ENCODE results near the gene FAM222A. TPM values are rescaled to one million over a fixed set of nuclear protein-coding genes. Genes with fewer than 3 reads are reported as not detected.

FAM222A gene
- total and polyA plus RNA-seq, 2 donors, result 0.71 to 0.78 TPM

DNA sequence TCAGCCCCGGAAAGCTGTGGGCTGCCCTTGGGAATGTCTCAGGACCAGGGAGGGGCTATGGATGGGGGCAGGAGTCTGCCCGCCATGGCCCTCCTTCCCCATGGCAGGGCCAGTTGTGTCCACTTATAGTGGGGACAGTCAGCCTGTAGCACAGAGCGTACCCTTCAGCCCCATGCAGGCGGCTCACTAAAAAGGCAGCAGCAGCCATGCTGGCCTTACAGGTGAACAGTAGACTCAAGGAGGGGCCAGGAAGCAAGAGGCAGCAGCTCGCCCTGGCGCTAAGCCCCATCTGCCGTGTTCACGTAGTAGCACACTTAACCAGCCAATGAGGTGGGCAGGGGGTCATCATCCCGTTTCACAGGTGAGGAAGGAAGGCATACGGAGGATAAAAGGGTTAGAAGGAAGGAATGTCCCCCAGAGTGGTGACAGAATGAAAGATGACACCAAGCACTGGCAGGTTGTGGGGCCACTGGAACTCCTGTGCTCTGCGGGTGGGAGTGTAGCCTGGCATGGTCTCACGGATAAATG lies 52.7 kb downstream of the FAM222A start:
- Histone ChIP-seq H3K27ac (ENCODE audit: low read depth in 1 of 2, low read length in 1 of 2) (no peak overlapping the region), H3K36me3 (ENCODE audit: control insufficient read depth in 2 of 2, insufficient read depth in 2 of 2, low read length in 1 of 2) (peaks cover 0 to 3% of the 10 kb centered on the region in 2 donors), H3K4me1 (ENCODE audit: control insufficient read depth in 2 of 2, insufficient read depth in 2 of 2, low read length in 2 of 2) (no peaks in the 10 kb centered on the region), H3K9me3 (ENCODE audit: control insufficient read depth in 2 of 2, insufficient read depth in 1 of 2, low read length in 1 of 2) (peaks cover 0 to 5% of the 10 kb centered on the region in 2 donors), H3K27me3 (ENCODE audit: control insufficient read depth in 2 of 2, insufficient read depth in 1 of 2, low read length in 1 of 2) (no peaks in the 10 kb centered on the region), H3K4me3 (ENCODE audit: low read length in 2 of 2) (no peak overlapping the region)
- DNase-seq (ENCODE audit: low read depth in 6 of 9, low spot score in 9 of 9), result no peak
- WGBS, result 94% methylated on average over 12 of the region's 12 CpGs

DNA sequence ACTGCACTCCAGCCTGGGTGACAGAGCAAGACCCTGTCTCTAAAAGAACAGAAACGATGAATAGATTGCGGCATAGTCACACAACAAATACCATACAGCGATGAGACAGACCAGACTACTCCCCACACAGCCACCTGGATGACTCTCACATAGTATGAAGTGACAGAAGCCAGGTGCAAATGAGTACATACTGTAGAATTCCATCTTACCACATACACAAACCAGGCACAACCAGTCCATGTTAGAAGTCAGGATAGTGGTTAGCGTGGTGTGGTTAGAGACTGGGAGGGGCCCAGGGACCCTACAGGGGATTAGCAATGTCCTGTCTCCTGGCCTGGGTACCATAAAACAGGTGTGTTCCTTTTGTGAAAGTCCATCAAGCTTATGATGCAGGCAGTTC lies 53.8 kb downstream of the FAM222A start:
- H3K4me3 ChIP-seq (ENCODE audit: low read length in 2 of 2), result no peak overlapping the region
- no peaks in the 10 kb centered on the region for H3K4me1 ChIP-seq (ENCODE audit: control insufficient read depth in 2 of 2, insufficient read depth in 2 of 2, low read length in 2 of 2)
- no peak overlapping the region for H3K27ac ChIP-seq (ENCODE audit: low read depth in 1 of 2, low read length in 1 of 2)
- no peak for DNase-seq (ENCODE audit: low read depth in 6 of 9, low spot score in 9 of 9)
- peaks cover 0 to 3% of the 10 kb centered on the region in 2 donors for H3K36me3 ChIP-seq (ENCODE audit: control insufficient read depth in 2 of 2, insufficient read depth in 2 of 2, low read length in 1 of 2)
- no peaks in the 10 kb centered on the region for H3K27me3 ChIP-seq (ENCODE audit: control insufficient read depth in 2 of 2, insufficient read depth in 1 of 2, low read length in 1 of 2)
- peaks cover 0 to 5% of the 10 kb centered on the region in 2 donors for H3K9me3 ChIP-seq (ENCODE audit: control insufficient read depth in 2 of 2, insufficient read depth in 1 of 2, low read length in 1 of 2)
- WGBS, result 89% methylated on average over 4 of the region's 4 CpGs

DNA sequence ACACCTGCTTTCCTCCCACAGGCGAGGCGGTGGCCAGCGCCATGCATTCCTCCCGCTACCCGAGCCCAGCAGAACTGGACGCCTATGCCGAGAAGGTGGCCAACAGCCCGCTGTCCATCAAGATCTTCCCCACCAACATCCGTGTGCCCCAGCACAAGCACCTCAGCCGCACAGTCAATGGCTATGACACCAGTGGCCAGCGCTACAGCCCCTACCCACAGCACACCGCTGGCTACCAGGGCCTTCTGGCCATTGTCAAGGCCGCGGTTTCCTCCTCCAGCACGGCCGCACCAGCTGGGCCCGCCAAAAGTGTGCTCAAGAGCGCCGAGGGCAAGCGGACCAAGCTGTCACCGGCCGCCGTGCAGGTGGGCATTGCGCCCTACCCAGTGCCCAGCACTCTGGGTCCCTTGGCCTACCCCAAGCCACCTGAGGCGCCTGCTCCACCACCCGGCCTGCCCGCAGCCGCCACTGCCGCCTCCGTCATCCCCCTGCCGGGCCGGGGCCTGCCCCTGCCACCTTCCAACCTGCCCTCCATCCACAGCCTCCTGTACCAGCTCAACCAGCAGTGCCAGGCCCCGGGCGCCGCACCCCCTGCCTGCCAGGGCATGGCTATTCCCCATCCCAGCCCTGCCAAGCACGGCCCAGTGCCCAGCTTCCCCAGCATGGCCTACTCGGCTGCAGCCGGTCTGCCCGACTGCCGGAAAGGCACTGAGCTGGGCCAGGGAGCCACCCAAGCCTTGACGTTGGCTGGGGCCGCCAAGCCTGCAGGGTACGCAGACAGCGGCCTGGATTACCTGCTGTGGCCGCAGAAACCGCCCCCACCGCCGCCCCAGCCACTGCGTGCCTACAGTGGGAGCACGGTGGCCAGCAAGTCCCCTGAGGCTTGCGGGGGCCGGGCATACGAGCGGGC lies 54.6 kb downstream of the FAM222A start:
- Histone ChIP-seq H3K36me3 (ENCODE audit: control insufficient read depth in 2 of 2, insufficient read depth in 2 of 2, low read length in 1 of 2) (peaks cover 0 to 3% of the 10 kb centered on the region in 2 donors), H3K27ac (ENCODE audit: low read depth in 1 of 2, low read length in 1 of 2) (no peak overlapping the region), H3K4me3 (ENCODE audit: low read length in 2 of 2) (no peak overlapping the region), H3K27me3 (ENCODE audit: control insufficient read depth in 2 of 2, insufficient read depth in 1 of 2, low read length in 1 of 2) (peaks cover 0 to 2% of the 10 kb centered on the region in 2 donors), H3K9me3 (ENCODE audit: control insufficient read depth in 2 of 2, insufficient read depth in 1 of 2, low read length in 1 of 2) (peaks cover 0 to 2% of the 10 kb centered on the region in 2 donors), H3K4me1 (ENCODE audit: control insufficient read depth in 2 of 2, insufficient read depth in 2 of 2, low read length in 2 of 2) (no peaks in the 10 kb centered on the region)
- 98% methylated on average over 54 of the region's 54 CpGs for WGBS
- DNase-seq (ENCODE audit: low read depth in 6 of 9, low spot score in 9 of 9), result no peak

DNA sequence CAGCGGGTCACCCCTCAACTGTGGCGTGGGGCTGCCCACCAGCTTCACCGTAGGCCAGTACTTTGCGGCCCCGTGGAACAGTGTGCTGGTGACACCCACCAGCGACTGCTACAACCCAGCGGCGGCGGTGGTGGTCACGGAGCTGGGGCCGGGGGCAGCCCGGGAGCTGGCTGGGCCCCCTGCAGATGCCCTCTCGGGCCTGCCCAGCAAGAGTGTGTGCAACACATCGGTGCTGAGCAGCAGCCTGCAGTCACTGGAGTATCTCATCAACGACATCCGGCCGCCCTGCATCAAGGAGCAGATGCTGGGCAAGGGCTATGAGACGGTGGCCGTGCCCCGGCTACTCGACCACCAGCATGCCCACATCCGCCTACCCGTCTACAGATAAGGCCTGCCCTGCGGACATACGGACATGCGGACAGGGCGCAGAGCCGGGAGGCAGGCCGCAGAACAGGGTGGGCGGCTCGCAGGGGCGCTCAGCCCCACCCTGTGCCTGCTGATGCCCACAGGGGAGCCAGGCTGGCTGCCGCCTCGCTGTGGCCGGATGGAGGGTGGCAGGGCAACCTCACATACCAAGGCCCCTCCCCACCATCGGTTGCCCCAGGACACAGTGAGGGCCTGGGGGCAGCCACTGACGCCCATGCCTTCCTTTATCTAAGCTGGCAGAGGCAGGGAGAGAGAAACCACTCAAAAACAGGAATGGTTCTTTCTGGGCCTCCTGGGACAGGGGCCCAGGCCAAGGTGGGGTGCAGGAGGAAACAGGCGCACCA lies 55.5 kb downstream of the FAM222A start:
- H3K27ac ChIP-seq (ENCODE audit: low read depth in 1 of 2, low read length in 1 of 2), result no peak overlapping the region
- H3K9me3 ChIP-seq (ENCODE audit: control insufficient read depth in 2 of 2, insufficient read depth in 1 of 2, low read length in 1 of 2), result no peaks in the 10 kb centered on the region
- H3K27me3 ChIP-seq (ENCODE audit: control insufficient read depth in 2 of 2, insufficient read depth in 1 of 2, low read length in 1 of 2), result peaks cover 0 to 2% of the 10 kb centered on the region in 2 donors
- H3K36me3 ChIP-seq (ENCODE audit: control insufficient read depth in 2 of 2, insufficient read depth in 2 of 2, low read length in 1 of 2), result peaks cover 0 to 3% of the 10 kb centered on the region in 2 donors
- H3K4me1 ChIP-seq (ENCODE audit: control insufficient read depth in 2 of 2, insufficient read depth in 2 of 2, low read length in 2 of 2), result no peaks in the 10 kb centered on the region
- H3K4me3 ChIP-seq (ENCODE audit: low read length in 2 of 2), result no peak overlapping the region
- no peak for DNase-seq (ENCODE audit: low read depth in 6 of 9, low spot score in 9 of 9)
- 98% methylated on average over 38 of the region's 38 CpGs for WGBS

DNA sequence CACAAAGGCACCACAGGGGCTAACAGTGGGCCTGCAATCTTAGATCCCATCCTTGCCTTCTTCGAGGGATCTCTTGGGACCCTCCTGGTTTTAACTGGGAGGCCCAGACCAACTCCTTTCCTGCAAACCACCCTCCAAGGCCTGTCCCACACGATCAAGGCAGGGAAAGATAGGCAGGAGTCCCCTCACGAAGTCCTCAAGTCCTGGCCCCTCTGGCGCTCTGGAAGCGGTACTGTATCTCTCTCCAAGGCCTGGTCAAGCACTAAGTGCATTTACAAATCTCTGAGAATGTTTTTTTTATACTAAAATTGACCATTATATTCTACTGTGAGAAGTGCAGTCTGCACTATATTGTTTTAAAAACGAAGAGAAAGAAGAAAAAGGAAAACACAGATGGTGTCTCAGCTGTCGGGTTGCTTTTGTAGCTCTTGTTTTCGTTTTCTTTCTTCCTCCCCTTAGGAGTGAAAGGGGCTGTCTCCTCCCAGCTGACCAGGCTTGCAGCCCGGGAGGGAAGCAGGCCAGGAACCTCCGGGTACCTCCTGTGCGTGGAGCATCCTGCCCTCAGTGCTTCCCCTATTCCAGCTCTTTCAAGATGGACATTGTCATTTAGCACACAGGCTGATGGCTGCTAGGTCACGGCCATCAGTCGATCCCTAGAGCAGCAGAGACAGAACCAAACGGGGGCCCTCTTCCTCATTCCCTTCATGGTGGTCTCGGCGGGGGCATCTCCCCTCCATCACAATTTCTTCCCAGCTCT lies 56.7 kb downstream of the FAM222A start:
- Histone ChIP-seq H3K27ac (ENCODE audit: low read depth in 1 of 2, low read length in 1 of 2) (no peak overlapping the region), H3K4me3 (ENCODE audit: low read length in 2 of 2) (no peak overlapping the region), H3K4me1 (ENCODE audit: control insufficient read depth in 2 of 2, insufficient read depth in 2 of 2, low read length in 2 of 2) (no peaks in the 10 kb centered on the region), H3K9me3 (ENCODE audit: control insufficient read depth in 2 of 2, insufficient read depth in 1 of 2, low read length in 1 of 2) (no peaks in the 10 kb centered on the region), H3K36me3 (ENCODE audit: control insufficient read depth in 2 of 2, insufficient read depth in 2 of 2, low read length in 1 of 2) (peaks cover 0 to 3% of the 10 kb centered on the region in 2 donors), H3K27me3 (ENCODE audit: control insufficient read depth in 2 of 2, insufficient read depth in 1 of 2, low read length in 1 of 2) (peaks cover 0 to 2% of the 10 kb centered on the region in 2 donors)
- 93% methylated on average over 16 of the region's 16 CpGs for WGBS
- no peak for DNase-seq (ENCODE audit: low read depth in 6 of 9, low spot score in 9 of 9)

DNA sequence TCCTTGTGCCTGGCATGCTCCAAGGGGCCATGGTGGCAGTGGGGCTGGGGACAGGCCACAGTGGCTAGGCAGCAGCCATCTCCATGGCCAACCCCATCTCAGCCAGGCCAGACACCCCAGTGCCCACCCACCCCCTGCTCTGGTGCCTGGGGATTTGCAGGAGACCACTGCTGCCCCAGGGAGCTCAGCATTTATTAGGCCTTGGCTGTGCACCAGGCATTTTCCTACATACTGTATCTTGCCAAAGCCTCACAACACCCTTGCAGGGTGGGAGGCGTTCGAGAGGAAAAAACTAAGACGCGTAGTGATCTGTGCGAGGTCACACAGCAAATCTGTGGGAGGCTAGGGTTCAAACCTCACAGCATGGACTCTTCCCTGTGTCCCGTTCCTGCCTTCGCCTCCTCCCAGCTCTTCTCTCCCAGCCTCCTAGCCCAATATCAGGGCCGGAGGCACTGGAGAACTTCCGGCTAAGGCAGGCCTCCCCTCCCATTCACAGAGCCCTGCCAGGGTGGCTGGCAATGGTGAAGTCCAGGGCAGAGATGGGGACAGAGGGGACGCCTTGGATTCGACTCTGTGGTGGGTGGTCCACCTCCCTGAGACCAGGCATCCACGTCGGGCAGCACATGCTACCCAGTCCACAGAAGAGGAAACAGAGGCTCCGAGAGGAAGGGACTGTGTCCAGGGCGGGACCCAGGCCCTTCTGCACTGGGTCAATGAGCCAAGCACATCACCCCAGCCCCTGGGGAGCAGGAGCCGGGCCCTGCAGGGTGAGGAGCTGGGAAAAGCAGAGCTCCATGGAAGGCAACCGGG lies 57.4 kb downstream of the FAM222A start:
- no peaks in the 10 kb centered on the region for H3K9me3 ChIP-seq (ENCODE audit: control insufficient read depth in 2 of 2, insufficient read depth in 1 of 2, low read length in 1 of 2)
- 96% methylated on average over 17 of the region's 17 CpGs for WGBS
- DNase-seq (ENCODE audit: low read depth in 6 of 9, low spot score in 9 of 9), result no peak
- H3K36me3 ChIP-seq (ENCODE audit: control insufficient read depth in 2 of 2, insufficient read depth in 2 of 2, low read length in 1 of 2), result peaks cover 0 to 3% of the 10 kb centered on the region in 2 donors
- no peak overlapping the region for H3K4me3 ChIP-seq (ENCODE audit: low read length in 2 of 2)
- H3K27me3 ChIP-seq (ENCODE audit: control insufficient read depth in 2 of 2, insufficient read depth in 1 of 2, low read length in 1 of 2), result peaks cover 0 to 2% of the 10 kb centered on the region in 2 donors
- no peak overlapping the region for H3K27ac ChIP-seq (ENCODE audit: low read depth in 1 of 2, low read length in 1 of 2)
- H3K4me1 ChIP-seq (ENCODE audit: control insufficient read depth in 2 of 2, insufficient read depth in 2 of 2, low read length in 2 of 2), result no peaks in the 10 kb centered on the region

DNA sequence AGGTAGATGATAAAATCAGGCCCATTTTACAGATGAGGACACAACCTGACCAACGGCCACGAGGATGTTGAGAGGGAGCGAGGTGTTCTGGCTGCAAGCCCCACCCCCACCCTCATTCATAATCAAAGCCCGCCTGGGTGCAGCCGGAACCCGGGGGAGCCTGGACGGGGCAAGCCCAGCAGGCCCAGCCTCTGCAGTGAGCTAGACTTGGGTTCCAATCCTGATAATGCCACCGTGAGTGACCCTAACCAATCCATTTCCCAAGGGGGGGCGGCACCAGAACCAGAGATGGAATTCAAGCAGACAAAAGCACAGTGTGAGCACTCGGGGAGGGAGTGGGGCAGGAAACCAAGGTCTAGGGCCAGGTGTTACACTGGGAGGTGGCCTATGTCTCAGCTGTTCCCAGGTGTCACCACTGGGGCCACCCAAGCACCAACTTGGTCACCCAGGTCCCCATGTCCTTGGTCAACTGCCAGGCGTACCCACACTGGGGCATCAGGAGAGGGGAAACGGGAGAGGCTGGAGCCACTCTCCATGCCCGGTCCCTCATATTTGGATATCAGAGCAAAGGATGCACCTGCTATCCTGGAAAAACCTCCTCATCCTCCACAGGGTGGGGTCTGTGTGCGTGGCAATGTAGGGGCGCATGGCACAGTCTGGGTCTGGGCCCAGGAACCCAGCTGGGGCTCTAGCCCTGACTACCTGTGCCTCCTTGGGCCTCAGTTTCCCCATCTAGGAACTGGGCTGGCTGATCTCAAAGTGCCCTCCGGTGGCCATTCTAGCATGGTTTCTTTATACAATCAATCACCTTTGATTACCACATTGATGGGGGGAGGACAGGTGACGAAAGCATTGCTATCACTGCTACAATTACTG lies 58.4 kb downstream of the FAM222A start:
- Histone ChIP-seq H3K27ac (ENCODE audit: low read depth in 1 of 2, low read length in 1 of 2) (no peak overlapping the region), H3K4me3 (ENCODE audit: low read length in 2 of 2) (no peak overlapping the region), H3K27me3 (ENCODE audit: control insufficient read depth in 2 of 2, insufficient read depth in 1 of 2, low read length in 1 of 2) (peaks cover 0 to 2% of the 10 kb centered on the region in 2 donors), H3K9me3 (ENCODE audit: control insufficient read depth in 2 of 2, insufficient read depth in 1 of 2, low read length in 1 of 2) (no peaks in the 10 kb centered on the region), H3K36me3 (ENCODE audit: control insufficient read depth in 2 of 2, insufficient read depth in 2 of 2, low read length in 1 of 2) (peaks cover 0 to 3% of the 10 kb centered on the region in 2 donors), H3K4me1 (ENCODE audit: control insufficient read depth in 2 of 2, insufficient read depth in 2 of 2, low read length in 2 of 2) (no peaks in the 10 kb centered on the region)
- no peak for DNase-seq (ENCODE audit: low read depth in 6 of 9, low spot score in 9 of 9)
- WGBS, result 92% methylated on average over 17 of the region's 17 CpGs
